ENCODE results near the gene C19orf44. TPM values are rescaled to one million over a fixed set of nuclear protein-coding genes. Genes with fewer than 3 reads are reported as not detected.

Gene C19orf44
- total RNA-seq, 1 donor from 2014 or later, result 6.6 TPM

DNA sequence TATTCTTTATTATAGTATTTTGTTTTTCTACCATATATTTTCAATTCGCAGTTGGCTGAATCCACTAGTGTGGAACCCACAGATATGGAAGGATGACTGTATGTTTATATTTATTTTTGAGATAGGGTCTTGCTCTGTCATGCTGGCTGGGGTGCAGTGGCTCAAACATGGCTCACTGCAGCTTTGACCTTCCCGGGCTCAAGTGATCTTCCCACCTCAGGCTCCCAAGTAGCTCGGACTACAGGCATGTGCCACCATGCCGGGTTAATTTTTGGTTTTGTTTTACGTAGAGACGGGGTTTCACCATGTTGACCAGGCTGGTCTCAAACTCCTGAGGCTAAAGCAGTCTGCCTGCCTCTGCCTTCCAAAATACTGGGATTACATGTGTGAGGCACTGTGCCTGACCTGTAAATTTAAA is 66.4 kb downstream of the C19orf44 start:
- Histone ChIP-seq H3K4me1 (peaks cover 29% of the 10 kb centered on the region), H3K27ac (no peak overlapping the region), H3K27me3 (ENCODE audit: low read depth) (no peaks in the 10 kb centered on the region), H3K36me3 (peaks cover 95% of the 10 kb centered on the region), H3K9me3 (no peaks in the 10 kb centered on the region), H3K4me3 (no peak overlapping the region)
- TF ChIP-seq, protein P1, sequence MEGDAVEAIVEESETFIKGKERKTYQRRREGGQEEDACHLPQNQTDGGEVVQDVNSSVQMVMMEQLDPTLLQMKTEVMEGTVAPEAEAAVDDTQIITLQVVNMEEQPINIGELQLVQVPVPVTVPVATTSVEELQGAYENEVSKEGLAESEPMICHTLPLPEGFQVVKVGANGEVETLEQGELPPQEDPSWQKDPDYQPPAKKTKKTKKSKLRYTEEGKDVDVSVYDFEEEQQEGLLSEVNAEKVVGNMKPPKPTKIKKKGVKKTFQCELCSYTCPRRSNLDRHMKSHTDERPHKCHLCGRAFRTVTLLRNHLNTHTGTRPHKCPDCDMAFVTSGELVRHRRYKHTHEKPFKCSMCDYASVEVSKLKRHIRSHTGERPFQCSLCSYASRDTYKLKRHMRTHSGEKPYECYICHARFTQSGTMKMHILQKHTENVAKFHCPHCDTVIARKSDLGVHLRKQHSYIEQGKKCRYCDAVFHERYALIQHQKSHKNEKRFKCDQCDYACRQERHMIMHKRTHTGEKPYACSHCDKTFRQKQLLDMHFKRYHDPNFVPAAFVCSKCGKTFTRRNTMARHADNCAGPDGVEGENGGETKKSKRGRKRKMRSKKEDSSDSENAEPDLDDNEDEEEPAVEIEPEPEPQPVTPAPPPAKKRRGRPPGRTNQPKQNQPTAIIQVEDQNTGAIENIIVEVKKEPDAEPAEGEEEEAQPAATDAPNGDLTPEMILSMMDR (IDR thresholded peaks at IDR 0.05), result no peak
- intact Hi-C loops (cut with DNase I), result no loop called here
- DNase-seq, result no peak
- ATAC-seq, result no peak

DNA sequence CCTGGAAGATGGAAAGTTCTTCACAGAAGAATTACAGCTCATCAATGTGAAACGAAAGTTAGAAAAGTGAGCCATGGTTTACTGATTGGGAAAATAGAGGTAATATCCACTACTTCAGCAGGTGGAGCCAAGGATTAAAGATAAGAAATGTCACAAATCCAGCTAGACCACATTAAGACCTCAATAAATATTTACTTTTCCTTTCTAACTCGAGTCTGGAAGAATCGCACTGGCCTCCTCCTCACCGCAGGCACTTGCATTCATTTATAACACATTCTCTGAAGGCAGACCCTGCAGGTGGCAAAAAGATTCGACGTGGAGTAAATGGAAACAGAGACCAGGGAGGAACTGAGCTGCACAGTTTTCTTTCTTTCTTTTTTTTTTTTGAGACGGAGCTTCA is 68.6 kb downstream of the C19orf44 start:
- peak; percentile 44 for DNase-seq
- Histone ChIP-seq H3K27ac (peak overlapping the region; percentile 31), H3K9me3 (no peaks in the 10 kb centered on the region), H3K4me3 (no peak overlapping the region), H3K36me3 (peaks cover 99% of the 10 kb centered on the region), H3K27me3 (ENCODE audit: low read depth) (no peaks in the 10 kb centered on the region), H3K4me1 (peaks cover 43% of the 10 kb centered on the region)
- peak; percentile 25 to 69 for ATAC-seq
- intact Hi-C loops (cut with DNase I), result no loop called here
- TF ChIP-seq, protein P1 (IDR thresholded peaks at IDR 0.05), result no peak

DNA sequence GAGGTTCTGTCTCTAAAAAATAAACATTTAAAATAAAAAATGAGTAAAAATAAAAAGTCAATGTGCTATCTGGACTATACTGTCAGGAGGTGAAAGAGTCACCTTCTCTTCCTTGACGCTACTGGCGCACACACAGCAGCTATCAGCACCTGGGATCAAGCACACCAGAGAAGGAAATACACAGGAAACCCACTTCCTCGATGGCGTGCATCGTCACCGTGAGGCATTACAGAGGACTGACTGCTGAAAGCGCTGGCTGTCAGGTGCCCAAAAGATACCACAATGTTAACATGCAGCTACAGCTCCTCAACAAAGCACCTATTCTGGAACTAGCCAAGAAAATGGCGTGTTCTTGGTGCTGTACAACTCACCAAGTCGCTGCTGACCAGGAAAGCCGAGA is 70.0 kb downstream of the C19orf44 start:
- intact Hi-C loops (cut with DNase I), result no loop called here
- TF ChIP-seq, protein P1 (IDR thresholded peaks at IDR 0.05), result no peak
- no peaks in the 10 kb centered on the region for H3K9me3 ChIP-seq

DNA sequence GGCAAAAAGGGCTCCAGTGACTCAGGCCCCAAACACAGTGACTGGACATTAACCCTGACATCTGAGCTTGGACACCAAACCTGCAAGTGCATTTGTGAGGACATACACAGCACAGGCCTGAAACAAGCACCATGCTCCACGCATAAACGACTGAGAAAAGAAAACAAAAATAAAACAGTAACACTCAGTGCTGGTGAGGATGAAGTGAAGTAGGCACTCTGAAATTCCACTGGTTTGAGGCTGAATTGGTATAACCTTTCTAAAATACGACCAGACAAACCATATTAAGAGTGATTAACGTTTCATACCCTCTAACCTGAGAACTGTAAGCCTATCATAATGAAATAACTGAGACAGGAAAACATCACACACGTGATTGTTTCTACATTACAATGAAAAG is 70.5 kb downstream of the C19orf44 start:
- H3K27me3 ChIP-seq (ENCODE audit: low read depth), result no peaks in the 10 kb centered on the region
- intact Hi-C loops (cut with DNase I), result no loop called here
- H3K4me3 ChIP-seq, result no peak overlapping the region
- ATAC-seq, result no peak
- H3K36me3 ChIP-seq, result peaks cover 87% of the 10 kb centered on the region
- TF ChIP-seq, protein P1 (IDR thresholded peaks at IDR 0.05), result no peak
- H3K4me1 ChIP-seq, result peaks cover 61% of the 10 kb centered on the region
- H3K27ac ChIP-seq, result peak overlapping the region; percentile 31
- no peaks in the 10 kb centered on the region for H3K9me3 ChIP-seq
- no peak for DNase-seq

More for the DNA sequence above, 70.0 kb downstream of the C19orf44 start:
- H3K27me3 ChIP-seq (ENCODE audit: low read depth), result no peaks in the 10 kb centered on the region
- no peak overlapping the region for H3K4me3 ChIP-seq
- H3K36me3 ChIP-seq, result peaks cover 92% of the 10 kb centered on the region
- DNase-seq (peak; percentile 47), ATAC-seq (no peak)
- H3K4me1 ChIP-seq, result peaks cover 55% of the 10 kb centered on the region
- H3K27ac ChIP-seq, result peak overlapping the region; percentile 31

DNA sequence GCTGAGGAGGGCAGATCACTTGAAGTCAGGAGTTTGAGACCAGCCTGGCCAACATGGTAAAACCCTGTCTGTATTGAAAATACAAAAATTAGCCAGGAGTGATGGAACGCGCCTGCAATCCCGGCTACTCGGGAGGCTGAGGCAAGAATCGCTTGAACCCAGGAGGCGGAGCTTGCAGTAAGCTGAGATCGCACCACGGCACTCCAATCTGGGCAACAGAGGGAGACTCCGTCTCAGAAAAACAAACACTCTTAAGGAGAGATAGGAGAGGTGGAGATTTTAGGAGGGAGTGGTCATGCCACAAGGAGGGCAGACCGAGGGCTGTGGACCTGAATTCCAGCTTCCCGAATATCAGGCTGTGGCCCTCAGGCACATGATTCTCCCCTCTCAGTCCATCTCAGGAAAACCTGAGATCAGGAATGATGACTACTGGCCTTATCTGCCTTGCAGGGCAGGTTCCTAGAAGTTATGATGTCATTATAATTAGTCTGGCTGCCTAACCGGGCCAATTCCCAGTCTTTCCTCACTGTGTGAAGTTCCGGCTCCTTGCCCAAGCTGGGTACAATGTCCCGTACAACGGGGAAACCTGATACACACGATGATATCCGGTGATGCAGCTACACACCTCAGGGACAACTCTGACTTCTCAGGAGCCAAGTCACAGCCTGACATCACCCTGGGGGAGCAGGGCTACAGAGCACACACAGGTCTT is 73.6 kb downstream of the C19orf44 start:
- TF ChIP-seq, protein P1 (IDR thresholded peaks at IDR 0.05), result no peak
- H3K4me3 ChIP-seq, result no peak overlapping the region
- intact Hi-C loops (cut with DNase I), result no loop called here
- H3K27me3 ChIP-seq (ENCODE audit: low read depth), result no peaks in the 10 kb centered on the region
- ATAC-seq (peak; percentile 43 to 52), DNase-seq (peak; percentile 73)
- peaks cover 62% of the 10 kb centered on the region for H3K36me3 ChIP-seq
- H3K4me1 ChIP-seq, result peaks cover 71% of the 10 kb centered on the region
- peak overlapping the region; percentile 80 for H3K27ac ChIP-seq
- no peaks in the 10 kb centered on the region for H3K9me3 ChIP-seq

Other genes with a start within 250 kb of the C19orf44 start
- 137 TPM for gene KLF2, start 171.6 kb upstream of the C19orf44 start, total RNA-seq
- 40.3 TPM for gene EPS15L1, start 24.4 kb upstream of the C19orf44 start, total RNA-seq
- not detected for gene CALR3, start 227 bp upstream of the C19orf44 start, total RNA-seq
- 35.4 TPM for gene CHERP, start 46.0 kb downstream of the C19orf44 start, total RNA-seq
- 47.3 TPM for gene SLC35E1, start 76.0 kb downstream of the C19orf44 start, total RNA-seq
- gene MED26, start 131.8 kb downstream of the C19orf44 start, total RNA-seq, result 11.1 TPM
- 70.5 TPM for gene SMIM7, start 163.8 kb downstream of the C19orf44 start, total RNA-seq
- 7.1 TPM for gene TMEM38A, start 164.7 kb downstream of the C19orf44 start, total RNA-seq
- 3.0 TPM for gene NWD1, start 223.5 kb downstream of the C19orf44 start, total RNA-seq

All from lower lobe of right lung (tissue), 2 donors.